ENCODE measurements around the gene FZR1. TPM values are rescaled to one million over a fixed set of nuclear protein-coding genes. Genes with fewer than 3 reads are reported as not detected.

The FZR1 gene
- total RNA-seq, 1 experiment from 2014 or later = 51.4 TPM

DNA sequence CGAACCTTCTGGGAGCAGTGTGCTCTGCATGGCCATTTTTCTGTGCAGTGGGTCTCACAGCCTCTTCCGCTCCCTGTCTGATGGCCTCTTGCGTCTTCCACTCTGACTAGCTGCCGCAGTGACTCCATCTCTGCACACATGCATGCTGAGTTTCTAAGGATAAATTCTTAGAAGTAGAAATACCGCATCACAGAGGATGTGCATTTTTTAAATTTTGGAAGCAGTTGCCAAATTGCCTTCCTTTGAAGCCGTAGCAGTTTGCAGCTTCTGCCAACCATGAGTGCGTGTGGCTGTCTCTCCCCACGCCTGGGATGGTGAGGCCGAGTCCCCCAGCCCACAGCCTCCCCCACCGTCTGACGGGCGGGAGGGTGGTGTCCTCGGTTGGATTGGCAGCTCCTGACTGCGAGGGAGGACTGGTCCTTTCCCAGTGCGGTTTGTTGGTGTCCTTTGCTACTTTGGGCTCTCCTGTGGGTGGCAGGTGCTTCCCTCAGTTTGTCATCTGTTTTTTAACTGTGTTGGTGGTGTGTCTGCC, 9.8 kb downstream of the FZR1 start:
- no peak overlapping the region for H3K9ac ChIP-seq (ENCODE audit: extremely low read depth, insufficient read length, low read length)
- peaks cover 3% of the 10 kb centered on the region; the same call in 1 of the 2 replicates for H3K4me1 ChIP-seq (ENCODE audit: insufficient read depth, low read length)
- no CpG with 5 or more reads among the region's 15 CpGs for WGBS (ENCODE audit: extremely low coverage, insufficient read length, low lambda C conversion rate)
- Mint-ChIP-seq H3K36me3 (ENCODE audit: insufficient read depth in 1 of 3, low read depth in 3 of 3) (peaks cover 0 to 13% (median 2%) of the 10 kb centered on the region in 3 experiments; a peak in 5 of 7 replicates), H3K4me3 (no peak overlapping the region), H3K27ac (peak overlapping the region; percentile 22 to 53 (median 52); a peak in 3 of 7 replicates), H3K27me3 (ENCODE audit: low read depth) (no peaks in the 10 kb centered on the region; the same call in 1 of the 2 replicates), H3K4me1 (peaks cover 34 to 43% of the 10 kb centered on the region in 2 experiments), H3K9me3 (no peaks in the 10 kb centered on the region; a peak in 1 of 5 replicates)
- H3K14ac ChIP-seq (ENCODE audit: insufficient read depth, low read length) = no peak overlapping the region; the same call in 1 of the 2 replicates
- H3K4ac ChIP-seq (ENCODE audit: low read depth, low read length) = no peak overlapping the region
- no peaks in the 10 kb centered on the region for H3K23me2 ChIP-seq (ENCODE audit: insufficient read length, low read depth, low read length, poor library complexity, severe bottlenecking)
- H3K79me1 ChIP-seq (ENCODE audit: insufficient read depth, low read depth, low read length, poor library complexity, severe bottlenecking) = no peaks in the 10 kb centered on the region
- H3K56ac ChIP-seq (ENCODE audit: insufficient read length, low read depth, low read length) = no peak overlapping the region
- H4K5ac ChIP-seq (ENCODE audit: insufficient read length, low read depth, low read length) = no peak overlapping the region
- H2BK20ac ChIP-seq (ENCODE audit: low read depth, low read length, poor library complexity, severe bottlenecking) = no peak overlapping the region
- H3K23ac ChIP-seq (ENCODE audit: insufficient read length, low read depth, low read length) = no peak overlapping the region
- peaks cover 1% of the 10 kb centered on the region; the same call in 1 of the 2 replicates for H3K79me2 ChIP-seq (ENCODE audit: insufficient read depth, low read length)
- H3K4me2 ChIP-seq (ENCODE audit: insufficient read depth, insufficient read length, low read length) = no peak overlapping the region
- H2AFZ ChIP-seq (ENCODE audit: low read length) = no peak overlapping the region
- no peak for DNase-seq
- H2BK120ac ChIP-seq (ENCODE audit: low read depth, low read length, poor library complexity, severe bottlenecking) = no peak overlapping the region
- no peaks in the 10 kb centered on the region for H4K20me1 ChIP-seq (ENCODE audit: control insufficient read depth, insufficient read depth, insufficient read length)
- H4K8ac ChIP-seq (replicated peaks; ENCODE audit: insufficient read length, low read depth, low read length) = no peak overlapping the region
- H3K27ac ChIP-seq (ENCODE audit: insufficient read length, low read depth, low read length) = no peak overlapping the region
- no peak overlapping the region for H2BK12ac ChIP-seq (ENCODE audit: insufficient read length, low read depth, low read length)
- H3K18ac ChIP-seq (ENCODE audit: insufficient read length, low read depth, low read length) = no peak overlapping the region
- no peaks in the 10 kb centered on the region for H3K9me3 ChIP-seq (ENCODE audit: control insufficient read depth, low read depth, low read length)
- H3T11ph ChIP-seq (ENCODE audit: low read length) = no peak overlapping the region
- TF ChIP-seq, protein P1, sequence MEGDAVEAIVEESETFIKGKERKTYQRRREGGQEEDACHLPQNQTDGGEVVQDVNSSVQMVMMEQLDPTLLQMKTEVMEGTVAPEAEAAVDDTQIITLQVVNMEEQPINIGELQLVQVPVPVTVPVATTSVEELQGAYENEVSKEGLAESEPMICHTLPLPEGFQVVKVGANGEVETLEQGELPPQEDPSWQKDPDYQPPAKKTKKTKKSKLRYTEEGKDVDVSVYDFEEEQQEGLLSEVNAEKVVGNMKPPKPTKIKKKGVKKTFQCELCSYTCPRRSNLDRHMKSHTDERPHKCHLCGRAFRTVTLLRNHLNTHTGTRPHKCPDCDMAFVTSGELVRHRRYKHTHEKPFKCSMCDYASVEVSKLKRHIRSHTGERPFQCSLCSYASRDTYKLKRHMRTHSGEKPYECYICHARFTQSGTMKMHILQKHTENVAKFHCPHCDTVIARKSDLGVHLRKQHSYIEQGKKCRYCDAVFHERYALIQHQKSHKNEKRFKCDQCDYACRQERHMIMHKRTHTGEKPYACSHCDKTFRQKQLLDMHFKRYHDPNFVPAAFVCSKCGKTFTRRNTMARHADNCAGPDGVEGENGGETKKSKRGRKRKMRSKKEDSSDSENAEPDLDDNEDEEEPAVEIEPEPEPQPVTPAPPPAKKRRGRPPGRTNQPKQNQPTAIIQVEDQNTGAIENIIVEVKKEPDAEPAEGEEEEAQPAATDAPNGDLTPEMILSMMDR (conservative IDR thresholded peaks at IDR 0.05) = no peak
- H2BK5ac ChIP-seq (ENCODE audit: insufficient read length, low read length) = no peak overlapping the region
- H3K27me3 ChIP-seq (ENCODE audit: insufficient read depth, low read length) = no peaks in the 10 kb centered on the region
- no peak overlapping the region for H4K91ac ChIP-seq (ENCODE audit: insufficient read length, low read depth, low read length)
- no peak overlapping the region for H2AK5ac ChIP-seq (ENCODE audit: insufficient read length, low read length)
- no peak overlapping the region for H2BK15ac ChIP-seq (ENCODE audit: low read depth, low read length)

Data from H9 (cell line).